Measurements from ENCODE around the gene FGD5. TPM values are rescaled to one million over a fixed set of nuclear protein-coding genes. Genes with fewer than 3 reads are reported as not detected.
A peak's percentile ranks its signal among the peaks of the same experiment; 100 is the strongest.

The FGD5 gene, protein sequence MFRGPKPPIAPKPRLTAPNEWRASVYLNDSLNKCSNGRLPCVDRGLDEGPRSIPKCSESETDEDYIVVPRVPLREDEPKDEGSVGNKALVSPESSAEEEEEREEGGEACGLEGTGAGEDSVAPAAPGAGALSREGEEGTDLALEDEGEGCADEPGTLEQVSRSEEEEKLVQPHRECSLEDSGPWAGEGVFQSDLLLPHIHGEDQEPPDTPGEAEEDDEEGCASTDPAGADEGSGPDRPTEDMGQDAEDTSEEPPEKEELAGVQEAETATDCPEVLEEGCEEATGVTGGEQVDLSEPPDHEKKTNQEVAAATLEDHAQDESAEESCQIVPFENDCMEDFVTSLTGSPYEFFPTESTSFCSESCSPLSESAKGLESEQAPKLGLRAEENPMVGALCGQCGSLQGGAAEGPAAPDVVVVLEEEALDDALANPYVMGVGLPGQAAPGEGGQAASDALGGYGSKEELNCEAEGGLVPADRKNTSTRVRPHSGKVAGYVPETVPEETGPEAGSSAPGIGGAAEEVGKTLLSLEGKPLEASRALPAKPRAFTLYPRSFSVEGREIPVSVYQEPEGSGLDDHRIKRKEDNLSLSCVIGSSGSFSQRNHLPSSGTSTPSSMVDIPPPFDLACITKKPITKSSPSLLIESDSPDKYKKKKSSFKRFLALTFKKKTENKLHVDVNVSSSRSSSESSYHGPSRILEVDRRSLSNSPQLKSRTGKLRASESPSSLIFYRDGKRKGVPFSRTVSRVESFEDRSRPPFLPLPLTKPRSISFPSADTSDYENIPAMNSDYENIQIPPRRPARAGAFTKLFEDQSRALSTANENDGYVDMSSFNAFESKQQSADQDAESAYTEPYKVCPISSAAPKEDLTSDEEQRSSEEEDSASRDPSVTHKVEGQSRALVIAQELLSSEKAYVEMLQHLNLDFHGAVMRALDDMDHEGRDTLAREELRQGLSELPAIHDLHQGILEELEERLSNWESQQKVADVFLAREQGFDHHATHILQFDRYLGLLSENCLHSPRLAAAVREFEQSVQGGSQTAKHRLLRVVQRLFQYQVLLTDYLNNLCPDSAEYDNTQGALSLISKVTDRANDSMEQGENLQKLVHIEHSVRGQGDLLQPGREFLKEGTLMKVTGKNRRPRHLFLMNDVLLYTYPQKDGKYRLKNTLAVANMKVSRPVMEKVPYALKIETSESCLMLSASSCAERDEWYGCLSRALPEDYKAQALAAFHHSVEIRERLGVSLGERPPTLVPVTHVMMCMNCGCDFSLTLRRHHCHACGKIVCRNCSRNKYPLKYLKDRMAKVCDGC (N-terminal part only)
- 10 to 100 TPM; 21.5 to 27.7 (median 22.9) TPM for polyA plus RNA-seq (ENCODE audit: insufficient read length in 3 of 3)
- long read RNA-seq, donor 1, full-length matches to known transcripts: 1 of 1 reads
- long read RNA-seq, donor 1, partial matches to known transcripts: 0 of 1 reads
- long read RNA-seq, donor 1, other reads (novel, unspliced or antisense): 0 of 1 reads
- long read RNA-seq, donor 2, full-length matches to known transcripts: 7 of 7 reads
- long read RNA-seq, donor 2, partial matches to known transcripts: 0 of 7 reads
- long read RNA-seq, donor 2, other reads (novel, unspliced or antisense): 0 of 7 reads
- long read RNA-seq, donor 3, full-length matches to known transcripts: 5 of 5 reads
- long read RNA-seq, donor 3, partial matches to known transcripts: 0 of 5 reads
- long read RNA-seq, donor 3, other reads (novel, unspliced or antisense): 0 of 5 reads
- long read RNA-seq, donor 4, full-length matches to known transcripts: 6 of 24 reads
- long read RNA-seq, donor 4, partial matches to known transcripts: 0 of 24 reads
- long read RNA-seq, donor 4, other reads (novel, unspliced or antisense): 18 of 24 reads
- long read RNA-seq, donor 5: 0 reads
- long read RNA-seq, donor 6, full-length matches to known transcripts: 7 of 7 reads
- long read RNA-seq, donor 6, partial matches to known transcripts: 0 of 7 reads
- long read RNA-seq, donor 6, other reads (novel, unspliced or antisense): 0 of 7 reads
- long read RNA-seq, donor 7, full-length matches to known transcripts: 7 of 7 reads
- long read RNA-seq, donor 7, partial matches to known transcripts: 0 of 7 reads
- long read RNA-seq, donor 7, other reads (novel, unspliced or antisense): 0 of 7 reads
- long read RNA-seq, donor 8, partial matches to known transcripts: 5 of 9 reads
- long read RNA-seq, donor 8, other reads (novel, unspliced or antisense): 0 of 9 reads
- long read RNA-seq, donor 9, full-length matches to known transcripts: 3 of 59 reads
- long read RNA-seq, donor 9, partial matches to known transcripts: 0 of 59 reads
- long read RNA-seq, donor 9, other reads (novel, unspliced or antisense): 56 of 59 reads
- long read RNA-seq, donor 10, partial matches to known transcripts: 0 of 3 reads
- long read RNA-seq, donor 10, other reads (novel, unspliced or antisense): 0 of 3 reads
- long read RNA-seq, donor 11, full-length matches to known transcripts: 4 of 4 reads
- long read RNA-seq, donor 11, partial matches to known transcripts: 0 of 4 reads
- long read RNA-seq, donor 11, other reads (novel, unspliced or antisense): 0 of 4 reads
- long read RNA-seq, donor 12, partial matches to known transcripts: 0 of 2 reads
- long read RNA-seq, donor 12, other reads (novel, unspliced or antisense): 0 of 2 reads
- long read RNA-seq, donor 13, full-length matches to known transcripts: 4 of 143 reads
- long read RNA-seq, donor 13, partial matches to known transcripts: 128 of 143 reads
- long read RNA-seq, donor 13, other reads (novel, unspliced or antisense): 11 of 143 reads
- long read RNA-seq, donor 14, partial matches to known transcripts: 5 of 5 reads
- long read RNA-seq, donor 14, other reads (novel, unspliced or antisense): 0 of 5 reads
- long read RNA-seq, donor 15, full-length matches to known transcripts: 3 of 3 reads
- long read RNA-seq, donor 15, partial matches to known transcripts: 0 of 3 reads
- long read RNA-seq, donor 15, other reads (novel, unspliced or antisense): 0 of 3 reads
- long read RNA-seq, donor 16, transcript FGD5-207 (2 exons, 2,682 nt): major isoform, 6 of 8 reads
- long read RNA-seq, donor 16, partial matches to known transcripts: 0 of 8 reads
- long read RNA-seq, donor 16, other reads (novel, unspliced or antisense): 0 of 8 reads

DNA sequence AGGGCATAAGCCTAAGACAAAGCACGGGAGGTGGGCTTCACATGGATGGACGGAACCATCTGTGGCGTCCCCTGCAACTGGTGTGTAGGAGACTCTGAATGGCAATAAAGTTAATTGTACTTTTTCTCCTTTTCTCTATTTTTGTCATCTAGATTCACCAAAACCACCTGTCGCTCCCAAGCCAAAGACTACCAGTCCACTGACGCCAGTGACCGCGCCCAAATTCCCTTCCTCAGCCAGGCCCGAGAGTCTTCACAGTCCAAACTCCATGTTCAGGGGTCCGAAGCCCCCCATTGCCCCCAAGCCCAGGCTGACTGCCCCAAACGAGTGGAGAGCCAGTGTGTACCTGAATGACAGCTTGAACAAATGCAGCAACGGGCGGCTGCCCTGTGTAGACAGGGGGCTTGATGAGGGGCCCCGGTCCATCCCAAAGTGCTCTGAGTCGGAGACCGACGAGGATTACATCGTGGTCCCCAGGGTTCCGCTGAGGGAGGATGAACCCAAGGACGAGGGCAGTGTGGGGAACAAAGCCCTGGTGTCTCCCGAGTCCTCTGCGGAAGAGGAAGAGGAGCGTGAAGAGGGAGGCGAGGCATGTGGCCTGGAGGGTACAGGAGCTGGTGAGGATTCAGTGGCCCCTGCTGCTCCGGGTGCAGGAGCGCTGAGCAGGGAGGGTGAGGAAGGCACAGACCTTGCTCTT lies at the start of gene FGD5:
FGD5 (plus strand) TSS at position 159 of the 697 bp plus-strand sequence; CDS start at position 269, 110 bp downstream.
- DNase-seq (ENCODE audit: extremely low read depth in 1 of 11, low read depth in 9 of 11, low spot score in 4 of 11): no peak

DNA sequence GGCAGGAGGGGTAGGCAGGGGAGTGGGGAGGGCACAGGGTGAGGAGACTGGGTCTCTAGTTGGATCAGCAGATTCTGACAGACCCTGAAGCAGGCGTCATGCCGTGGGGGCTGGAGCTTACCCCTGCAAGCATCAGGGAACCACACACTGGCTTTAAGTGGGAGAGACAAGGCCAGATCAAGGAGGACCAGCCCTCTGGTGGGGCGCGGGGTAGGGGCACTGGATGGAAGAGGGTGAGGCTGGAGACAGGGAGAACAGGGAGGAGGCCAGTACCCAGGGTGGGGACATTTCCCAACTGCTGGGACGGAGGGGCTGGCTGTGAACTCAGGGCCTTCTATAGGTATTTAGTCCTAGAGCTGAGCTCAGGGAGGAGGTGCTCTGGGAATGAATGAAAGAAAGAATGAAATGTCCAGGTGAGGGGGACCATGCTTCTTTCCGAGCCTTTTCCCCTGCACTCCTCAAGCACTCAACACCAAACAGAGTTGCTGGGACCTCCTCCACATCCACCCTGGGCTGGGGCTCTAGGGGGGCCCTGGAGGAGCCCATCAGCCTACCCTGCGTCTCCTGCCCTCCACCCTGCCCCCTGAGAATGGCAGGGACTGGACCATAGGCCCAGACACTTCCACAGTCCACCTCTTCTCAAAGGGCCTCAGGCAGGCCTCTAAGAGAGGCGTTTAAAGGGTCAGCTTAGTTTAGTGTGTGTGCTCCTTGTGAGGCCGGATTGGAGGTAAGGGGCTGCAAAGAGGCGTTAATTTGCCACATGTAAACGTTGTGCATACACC lies 49.0 kb upstream of the FGD5 start:
- no peak for DNase-seq (ENCODE audit: extremely low read depth in 1 of 11, low read depth in 9 of 11, low spot score in 4 of 11)

DNA sequence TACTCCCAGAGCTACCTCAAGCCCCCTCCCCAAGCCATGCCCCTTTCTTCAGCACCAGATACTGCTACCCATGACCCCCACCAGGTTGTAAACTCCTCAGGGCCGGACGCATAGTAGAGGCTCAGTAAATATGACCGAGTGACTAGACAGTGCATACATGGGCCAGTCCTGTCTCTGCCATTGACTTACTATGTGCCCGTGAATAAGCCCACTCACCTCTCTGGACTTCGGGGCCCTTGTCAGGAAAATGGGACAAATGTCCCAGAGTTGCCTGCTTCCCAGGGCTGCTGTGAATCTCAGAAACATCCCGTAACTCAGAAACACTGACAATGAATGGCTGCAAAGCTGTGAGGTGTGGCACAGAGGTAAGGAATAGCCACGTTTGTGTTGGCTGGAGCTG lies 48.2 kb upstream of the FGD5 start:
- DNase-seq (ENCODE audit: extremely low read depth in 1 of 11, low read depth in 9 of 11, low spot score in 4 of 11): no peak

DNA sequence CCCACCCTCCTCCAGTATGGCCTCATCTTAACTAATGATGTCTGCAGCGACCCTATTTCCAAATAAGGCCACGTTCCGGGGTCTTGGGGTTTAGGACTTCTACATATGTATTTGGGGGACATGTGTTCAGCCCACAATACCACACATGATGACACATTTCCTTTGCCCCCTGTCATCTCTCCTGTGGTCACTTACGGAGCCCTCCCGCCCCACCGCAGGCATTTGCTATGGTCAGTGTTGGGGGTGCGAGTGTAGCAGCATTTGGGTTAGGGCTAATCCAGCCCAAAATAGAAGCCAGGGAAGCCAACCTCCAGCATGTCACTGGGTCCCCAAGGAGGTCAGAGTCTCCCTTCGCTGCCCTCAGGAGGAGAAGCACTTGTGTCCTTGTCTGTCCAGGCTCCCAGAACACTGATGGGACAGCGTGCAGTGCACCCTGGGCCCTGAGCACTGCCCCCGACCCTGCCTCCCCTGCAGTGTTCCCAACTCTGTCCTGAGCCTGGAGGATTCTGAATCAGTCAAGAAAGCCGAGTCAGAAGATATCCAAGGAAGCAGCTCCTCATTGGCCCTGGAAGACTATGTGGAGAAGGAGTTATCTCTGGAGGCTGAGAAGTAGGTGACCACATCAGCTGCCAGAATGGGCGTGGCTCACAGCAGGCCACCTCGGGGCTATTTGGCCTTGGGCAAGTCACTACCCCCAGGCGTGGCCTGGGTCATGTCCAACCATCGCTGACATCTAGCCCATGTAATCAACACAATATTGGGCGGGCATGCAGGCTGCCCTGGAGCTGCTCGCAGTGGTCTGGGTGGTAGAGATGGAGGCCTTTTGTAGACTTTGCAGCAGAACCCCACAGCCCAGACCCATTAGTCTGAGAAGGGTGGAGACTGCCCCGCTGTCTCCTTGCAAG lies 46.9 kb upstream of the FGD5 start:
- DNase-seq (ENCODE audit: extremely low read depth in 1 of 11, low read depth in 9 of 11, low spot score in 4 of 11): no peak

DNA sequence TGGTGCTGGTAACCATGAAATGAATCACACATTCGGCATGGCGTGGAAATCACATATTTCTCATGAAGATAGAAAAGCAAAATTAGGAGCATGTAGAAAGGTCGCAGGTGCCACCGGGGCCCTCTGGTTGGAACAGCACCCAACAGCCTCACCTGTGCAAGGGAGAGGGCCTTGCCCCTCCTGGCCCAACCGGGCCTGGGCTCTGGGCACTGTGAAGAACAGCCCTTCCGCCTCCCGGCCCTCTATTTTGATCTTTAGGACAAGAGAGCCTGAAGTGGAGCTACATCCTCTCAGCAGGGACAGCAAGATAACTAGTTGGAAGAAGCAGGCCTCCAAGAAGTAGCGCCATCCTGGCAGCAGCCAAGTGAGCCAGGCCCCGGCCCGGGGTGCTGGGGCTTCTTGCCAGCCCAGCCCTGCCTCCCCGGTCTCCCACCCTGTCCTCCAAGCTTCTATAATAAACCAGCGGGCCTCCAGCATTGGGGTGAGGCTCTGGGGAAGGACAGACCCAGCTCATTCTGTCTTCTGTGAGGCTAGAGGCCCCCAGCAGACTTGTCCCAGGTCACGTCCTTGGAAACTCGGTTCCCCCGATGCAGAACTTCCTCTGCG lies 46.1 kb upstream of the FGD5 start:
- no peak for DNase-seq (ENCODE audit: extremely low read depth in 1 of 11, low read depth in 9 of 11, low spot score in 4 of 11)

DNA sequence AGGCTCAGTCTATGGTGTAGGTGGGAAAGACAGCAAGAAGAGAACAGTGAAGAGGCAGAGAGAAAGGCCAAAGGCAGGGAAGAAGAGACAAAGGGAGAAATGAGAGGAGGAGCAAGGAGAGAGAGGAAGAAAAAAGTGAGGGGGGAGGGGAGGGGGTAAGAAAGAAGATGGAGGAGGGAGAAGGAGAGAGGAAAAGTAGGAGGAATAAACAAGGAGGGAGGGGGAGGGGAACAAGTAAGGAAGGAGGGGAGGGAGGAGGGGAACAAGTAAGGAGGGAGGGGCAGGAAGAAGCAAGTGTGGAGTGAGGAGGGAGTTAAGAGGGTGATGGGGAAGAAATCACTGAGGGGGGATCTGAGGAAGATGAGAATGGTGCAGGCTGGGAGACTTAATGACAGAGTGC lies 45.5 kb upstream of the FGD5 start:
- DNase-seq (ENCODE audit: extremely low read depth in 1 of 11, low read depth in 9 of 11, low spot score in 4 of 11): no peak

DNA sequence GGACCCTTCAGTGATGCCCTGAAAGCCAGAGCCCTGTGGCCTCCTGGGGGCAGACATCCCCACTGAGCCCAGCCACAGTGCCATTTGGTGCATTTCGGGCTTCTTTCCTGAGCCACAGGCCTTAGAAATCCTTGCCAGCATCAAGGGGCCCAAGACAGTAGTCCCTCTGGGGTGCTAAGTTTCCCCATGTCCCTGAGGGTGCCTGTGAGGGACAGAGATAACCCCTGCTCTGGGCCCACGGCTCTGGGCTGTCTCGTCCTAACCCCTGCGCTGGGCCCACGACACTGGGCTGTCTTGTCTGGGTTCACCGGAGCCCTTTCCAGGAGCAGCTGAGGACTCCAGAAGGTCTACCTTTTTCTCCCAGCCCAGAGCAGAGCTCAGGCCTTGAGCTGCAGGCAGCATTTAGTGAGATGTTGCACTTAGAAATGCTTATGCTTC lies 45.1 kb upstream of the FGD5 start:
- no peak for DNase-seq (ENCODE audit: extremely low read depth in 1 of 11, low read depth in 9 of 11, low spot score in 4 of 11)

DNA sequence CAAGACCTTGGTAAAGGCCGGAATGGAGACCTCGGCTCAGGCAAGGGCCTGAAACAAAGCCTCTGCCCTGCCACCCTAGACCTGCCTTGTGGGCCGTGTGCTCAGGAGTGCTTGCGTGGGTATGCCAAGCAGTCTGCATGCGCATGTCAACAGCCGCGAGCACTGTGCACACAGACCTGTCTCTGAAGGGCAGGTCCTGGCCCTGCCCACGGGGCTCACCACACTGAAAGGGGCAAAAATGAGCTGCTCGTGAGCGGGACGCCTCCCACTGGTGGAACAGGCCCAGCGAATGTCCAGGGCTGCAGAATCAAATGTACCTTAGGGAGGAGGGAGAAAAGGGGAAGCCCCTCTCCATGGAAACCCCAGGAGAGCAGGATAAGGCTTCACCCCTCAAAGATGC lies 44.3 kb upstream of the FGD5 start:
- DNase-seq (ENCODE audit: extremely low read depth in 1 of 11, low read depth in 9 of 11, low spot score in 4 of 11): no peak

DNA sequence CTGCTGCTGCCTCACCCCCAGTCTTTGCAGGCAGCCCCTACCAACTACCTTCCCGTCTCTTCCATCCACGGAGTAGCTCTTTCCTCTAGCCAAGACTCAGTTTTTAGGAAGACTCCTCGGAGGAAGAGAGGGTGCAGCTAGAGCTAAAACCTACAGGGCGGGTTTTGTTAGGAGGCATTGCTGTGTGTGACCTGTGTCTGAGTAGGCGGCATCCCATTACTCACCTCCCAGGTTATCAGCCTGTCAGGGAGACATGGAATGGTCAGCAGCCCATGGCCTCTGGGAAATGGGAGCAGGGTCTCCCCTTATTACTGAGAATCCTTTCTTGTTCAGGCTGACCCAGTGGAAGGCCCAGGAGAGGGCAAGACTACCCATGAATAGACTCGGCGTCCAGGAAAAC lies 43.8 kb upstream of the FGD5 start:
- DNase-seq (ENCODE audit: extremely low read depth in 1 of 11, low read depth in 9 of 11, low spot score in 4 of 11): no peak

DNA sequence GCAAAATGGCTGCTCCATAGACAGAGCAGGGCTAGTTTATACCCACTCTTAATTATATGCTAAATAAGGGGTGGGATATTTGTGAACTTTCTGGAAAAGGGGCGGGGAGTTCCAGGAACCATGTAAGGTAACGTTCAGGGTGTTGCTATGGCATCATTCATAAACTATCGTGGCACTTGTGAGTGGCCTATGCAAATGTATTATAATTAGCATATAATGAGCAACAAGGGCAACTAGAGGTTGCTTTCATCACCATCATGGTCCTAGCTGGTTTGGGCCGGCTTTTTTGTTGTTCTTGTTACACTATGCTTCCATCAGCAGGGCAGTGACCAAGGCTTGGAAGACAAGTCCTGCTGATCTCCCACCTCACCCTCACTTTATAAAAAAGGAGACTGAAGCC lies 43.2 kb upstream of the FGD5 start:
- DNase-seq (ENCODE audit: extremely low read depth in 1 of 11, low read depth in 9 of 11, low spot score in 4 of 11): no peak

DNA sequence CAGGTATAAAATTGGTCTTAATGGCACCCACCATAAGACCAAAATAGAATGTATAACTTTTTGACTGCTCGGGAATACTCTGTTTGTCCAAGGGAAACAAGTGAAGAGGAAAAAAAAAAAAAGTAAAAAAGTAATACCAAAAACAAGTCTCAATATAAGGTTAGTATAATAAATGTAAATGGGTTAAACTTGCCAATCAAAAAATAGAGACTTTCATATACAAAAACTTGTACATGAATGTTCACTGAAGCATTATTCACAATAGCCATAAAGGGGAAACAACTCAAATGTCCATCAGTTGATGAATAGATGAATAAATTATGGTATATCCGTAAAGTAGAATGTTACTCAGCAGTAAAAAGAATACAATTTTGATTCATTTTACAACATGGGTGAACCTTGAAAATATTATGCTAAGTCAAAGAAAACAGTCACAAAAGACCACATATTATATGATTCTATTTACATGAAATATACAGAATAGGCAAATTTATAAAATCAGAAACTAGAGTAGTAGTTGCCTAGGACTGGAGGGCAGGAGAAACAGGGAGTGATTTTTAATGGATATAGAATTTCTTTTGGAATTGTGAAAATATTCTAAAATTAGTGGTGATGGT lies 39.6 kb upstream of the FGD5 start:
- no peak for DNase-seq (ENCODE audit: extremely low read depth in 1 of 11, low read depth in 9 of 11, low spot score in 4 of 11)

DNA sequence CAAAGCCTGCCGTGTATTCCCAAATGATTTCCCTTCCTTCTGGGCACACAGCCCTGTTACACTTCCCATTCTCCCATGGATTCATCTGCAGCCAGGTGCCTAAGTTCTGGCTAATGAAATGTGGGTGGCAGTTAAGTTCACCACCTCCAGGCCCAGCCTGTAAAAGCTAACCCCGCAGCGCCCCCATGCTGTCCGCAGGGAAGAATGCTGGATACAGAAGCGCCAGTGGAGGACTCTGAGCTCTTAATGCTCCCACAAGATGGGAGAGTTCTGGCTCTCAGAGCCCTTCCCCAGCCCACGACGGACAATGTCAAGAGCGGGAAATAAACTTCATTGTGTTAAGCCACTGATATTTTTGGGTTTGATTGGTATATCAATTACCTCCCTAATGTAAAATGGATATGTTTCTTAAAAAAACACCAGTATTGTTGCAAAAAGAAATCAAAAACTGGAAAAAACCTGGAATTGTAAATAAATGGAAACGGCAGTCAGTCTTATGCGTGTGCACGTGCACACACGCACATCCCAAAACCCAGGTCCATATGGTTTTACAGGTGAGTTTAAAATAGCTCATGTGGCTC lies 37.7 kb upstream of the FGD5 start:
- peak in 1 of 11 donors; percentile 26 for DNase-seq (ENCODE audit: extremely low read depth in 1 of 11, low read depth in 9 of 11, low spot score in 4 of 11)
